CD4-positive, alpha-beta T cell treated with Interleukin-4 for 4 hours (primary cell): ENCODE results near the gene FRYL.

Source experiments
- DNase-seq: peaks from one replicate; pipeline ENCODE4 v3.0.0-alpha.2; 2020

Gene FRYL

GRCh38 chr4:48543796-48544195 is 236.3 kb downstream of the FRYL start:
- DNase-seq: no peak

GRCh38 chr4:48542888-48543287 is 237.2 kb downstream of the FRYL start:
- no peak for DNase-seq

- no peak for DNase-seq
These were observed 240.5 kb downstream of the FRYL start for GRCh38 chr4:48539597-48539996.

GRCh38 chr4:48538358-48538757 is 241.7 kb downstream of the FRYL start:
- DNase-seq: no peak

GRCh38 chr4:48526406-48526805 is 253.7 kb downstream of the FRYL start:
- no peak for DNase-seq

- no peak for DNase-seq
These were observed 261.9 kb downstream of the FRYL start for GRCh38 chr4:48518143-48518542.

- DNase-seq: no peak
These were observed 270.5 kb downstream of the FRYL start for GRCh38 chr4:48509543-48509942.

- DNase-seq: no peak
These were observed 273.4 kb downstream of the FRYL start for GRCh38 chr4:48506716-48507115.

GRCh38 chr4:48504352-48504751 is 275.7 kb downstream of the FRYL start:
- no peak for DNase-seq

- DNase-seq: no peak
These were observed 276.1 kb downstream of the FRYL start for GRCh38 chr4:48504026-48504330.

GRCh38 chr4:48503233-48504025 is 276.6 kb downstream of the FRYL start:
- DNase-seq: no peak

- DNase-seq: no peak
These were observed 280.5 kb downstream of the FRYL start for GRCh38 chr4:48499551-48500066.

- DNase-seq: no peak
These were observed 281.2 kb downstream of the FRYL start for GRCh38 chr4:48498895-48499294.

- no peak for DNase-seq
These were observed 284.1 kb downstream of the FRYL start for GRCh38 chr4:48495941-48496340.

GRCh38 chr4:48493452-48494100 is 286.5 kb downstream of the FRYL start:
- DNase-seq: no peak

GRCh38 chr4:48491514-48492176 is 288.4 kb downstream of the FRYL start:
- DNase-seq: no peak

GRCh38 chr4:48490680-48491513 is 289.2 kb downstream of the FRYL start:
- DNase-seq: no peak

GRCh38 chr4:48490012-48490679 is 289.9 kb downstream of the FRYL start, which contains the start of gene ZAR1:
Gene ZAR1, plus strand, starts transcription at chr4:48490252. Its CDS starts 40 bp downstream, at chr4:48490292.
- no peak for DNase-seq

GRCh38 chr4:48489683-48490011 is 290.4 kb downstream of the FRYL start:
- DNase-seq: no peak

GRCh38 chr4:48484494-48485168 is 295.4 kb downstream of the FRYL start:
- DNase-seq: no peak

GRCh38 chr4:48483777-48484493 is 296.1 kb downstream of the FRYL start:
- no peak for DNase-seq
